Stimulated activated CD8-positive, alpha-beta memory T cell treated with anti-CD3 and anti-CD28 coated beads, Interleukin-12 subunit alpha, Interleukin-12 subunit beta, amount 100 ng/mL, for 4 hours (primary cell): ENCODE data around the gene PSTPIP2.
"Not testable (repeated sequence)": the region's sequence is repeated elsewhere in the genome, so short reads cannot be mapped to it uniquely, and the experiment has no call there.

Experiments used
- DNase-seq: peaks from one replicate; pipeline ENCODE4 v3.0.0-alpha.2; 2020; ENCODE audit warnings: low read depth

Gene PSTPIP2

GRCh38 chr18:46070232-46070631 lies 1.8 kb downstream of the PSTPIP2 start:
- no peak for DNase-seq

- no peak for DNase-seq
These were observed 2.5 kb downstream of the PSTPIP2 start for GRCh38 chr18:46069524-46069923.

GRCh38 chr18:46068763-46069162 lies 3.3 kb downstream of the PSTPIP2 start:
- no peak for DNase-seq

- DNase-seq = no peak
These were observed 4.5 kb downstream of the PSTPIP2 start for GRCh38 chr18:46067438-46068007.

- no peak for DNase-seq
These were observed 9.3 kb downstream of the PSTPIP2 start for GRCh38 chr18:46062781-46063180.

GRCh38 chr18:46061796-46062195 lies 10.3 kb downstream of the PSTPIP2 start:
- no peak for DNase-seq

DNA sequence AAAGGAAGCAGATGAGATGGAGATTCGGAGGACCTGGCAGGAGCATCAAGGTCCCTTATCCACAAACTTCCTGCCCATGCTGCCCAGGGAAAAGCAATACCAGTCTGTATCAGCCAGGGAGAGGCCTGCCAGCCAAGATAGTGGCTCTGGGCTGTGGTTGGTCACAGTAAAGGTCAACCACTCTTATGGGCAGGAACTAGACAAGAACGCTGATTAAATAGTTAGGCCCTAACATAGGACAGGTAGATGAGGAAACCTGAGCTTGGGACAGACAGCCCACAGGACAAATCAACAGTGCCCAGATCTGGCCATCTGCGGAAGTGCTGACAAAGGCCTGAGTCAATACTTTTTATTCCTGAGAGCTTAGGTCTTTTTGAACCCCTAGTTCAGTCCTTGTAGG lies 10.7 kb downstream of the PSTPIP2 start:
- DNase-seq = no peak

- DNase-seq = no peak
These were observed 11.7 kb downstream of the PSTPIP2 start for GRCh38 chr18:46060359-46060841.

DNA sequence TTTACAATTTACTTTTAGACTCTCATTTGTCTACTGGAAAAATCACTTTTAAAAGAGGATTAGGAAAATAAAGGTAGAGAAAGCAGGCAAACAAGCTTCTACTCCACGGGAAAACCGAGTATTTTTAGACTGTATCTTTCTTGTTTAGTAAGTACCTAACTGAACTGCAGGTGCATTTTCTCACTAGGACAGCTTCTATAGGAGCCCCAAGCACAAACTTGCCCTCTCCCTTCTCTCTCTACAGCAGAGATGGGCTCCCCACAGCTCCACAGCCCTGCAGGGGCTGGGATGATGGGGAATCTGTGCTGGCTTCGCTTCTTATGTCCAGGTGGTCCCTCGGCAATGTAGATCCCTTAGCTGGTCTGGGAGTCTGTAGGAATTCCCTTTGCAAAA lies 16.2 kb downstream of the PSTPIP2 start:
- DNase-seq = no peak

GRCh38 chr18:46054956-46055837 lies 16.9 kb downstream of the PSTPIP2 start:
- DNase-seq = no peak

DNA sequence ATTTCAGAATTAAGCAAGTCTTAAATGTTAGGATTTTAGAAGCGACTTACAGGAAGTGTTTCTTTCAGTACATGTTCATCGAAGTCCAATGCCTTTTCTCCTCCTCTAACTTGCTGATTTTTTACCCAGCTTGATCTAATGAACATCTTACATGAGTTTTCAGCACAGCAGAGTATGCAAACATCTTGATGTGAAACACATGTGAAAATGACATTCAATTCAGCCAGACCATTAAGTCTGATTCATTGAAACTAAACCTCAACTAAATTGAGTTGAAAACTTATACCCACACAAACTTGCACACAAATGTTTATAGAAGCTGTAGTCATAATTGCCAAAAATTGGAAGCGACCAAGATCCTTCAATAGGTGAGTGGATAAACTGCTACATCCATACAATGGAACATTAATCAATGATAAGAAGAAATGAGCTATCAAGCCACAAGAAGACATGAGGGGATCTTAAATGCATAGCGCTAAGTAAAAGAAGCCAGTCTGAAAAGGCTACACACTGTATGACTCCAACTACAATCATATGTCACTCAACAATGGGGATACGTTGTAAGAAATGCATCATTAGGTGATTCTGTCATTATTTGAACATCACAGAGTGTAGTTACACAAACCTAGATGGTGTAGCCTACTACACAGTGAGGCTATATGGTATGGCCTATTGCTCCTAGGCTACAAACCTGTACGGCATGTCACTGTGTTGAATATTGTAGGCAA lies 18.5 kb downstream of the PSTPIP2 start:
- no peak for DNase-seq

GRCh38 chr18:46051731-46052461 lies 20.2 kb downstream of the PSTPIP2 start:
- no peak for DNase-seq

DNA sequence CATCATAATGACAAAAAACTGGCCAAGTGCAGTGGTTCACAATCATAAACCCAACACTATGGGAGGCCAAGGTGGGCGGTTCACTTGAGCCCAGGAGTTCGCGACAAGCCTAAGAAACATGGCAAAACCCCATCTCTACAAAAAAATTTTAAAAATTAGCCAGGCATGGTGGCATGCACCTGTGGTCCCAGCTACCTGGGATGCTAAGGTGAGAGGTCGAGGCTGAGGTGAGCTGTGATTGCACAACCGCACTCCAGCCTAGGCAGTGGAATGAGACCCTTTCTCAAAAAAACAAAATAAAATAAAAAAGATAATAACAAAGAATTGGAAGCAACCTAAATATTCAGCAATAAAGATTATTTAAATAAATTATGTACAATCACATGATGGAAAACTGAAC lies 21.8 kb downstream of the PSTPIP2 start:
- no peak for DNase-seq

GRCh38 chr18:46048641-46049040 lies 23.4 kb downstream of the PSTPIP2 start:
- no peak for DNase-seq

- DNase-seq = not testable (repeated sequence)
These were observed 24.7 kb downstream of the PSTPIP2 start for GRCh38 chr18:46047369-46047768.

GRCh38 chr18:46046688-46047087 lies 25.4 kb downstream of the PSTPIP2 start:
- DNase-seq = no peak

- no peak for DNase-seq
These were observed 25.9 kb downstream of the PSTPIP2 start for GRCh38 chr18:46046126-46046525.

- no peak for DNase-seq
These were observed 29.4 kb downstream of the PSTPIP2 start for GRCh38 chr18:46042571-46043123.

DNA sequence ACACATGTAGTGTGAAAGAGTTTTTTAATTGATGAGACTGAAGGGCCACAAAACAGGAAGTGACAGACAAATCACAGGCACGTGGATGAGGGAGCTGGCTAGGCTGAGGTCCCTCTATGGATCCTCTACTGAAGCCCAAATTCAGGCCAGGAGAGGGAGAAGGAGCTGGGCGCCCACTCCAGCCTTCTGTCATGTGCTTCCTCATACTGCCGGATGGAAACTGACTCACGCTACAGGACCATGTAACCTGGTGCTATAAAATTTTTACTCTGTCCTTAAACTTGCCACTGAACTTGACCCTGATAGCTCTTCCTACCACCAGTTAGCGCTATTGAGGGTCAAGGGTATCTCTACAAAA lies 31.3 kb downstream of the PSTPIP2 start:
- DNase-seq = no peak

- DNase-seq = no peak
These were observed 31.9 kb downstream of the PSTPIP2 start for GRCh38 chr18:46040033-46040746.
